ENCODE results near the gene ZNF408. TPM values are rescaled to one million over a fixed set of nuclear protein-coding genes. Genes with fewer than 3 reads are reported as not detected.

Gene ZNF408
- total RNA-seq, 2 donors from 2014 or later: 9.9 to 17.8 TPM

GRCh38 chr11:46743693-46744339, 43.0 kb downstream of the ZNF408 start:
- Histone ChIP-seq H3K27me3 (replicated peaks; ENCODE audit: insufficient read depth) (no peaks in the 10 kb centered on the region), H3K27ac (peak overlapping the region in 1 of 2 donors; percentile 2), H3K36me3 (peaks cover 0 to 11% of the 10 kb centered on the region in 2 donors), H3K4me3 (no peak overlapping the region), H3K4me1 (replicated peaks) (no peaks in the 10 kb centered on the region), H3K9me3 (no peaks in the 10 kb centered on the region)
- no peak for TF ChIP-seq POLR2A (IDR thresholded peaks at IDR 0.05)
- no peak for TF ChIP-seq CTCF (IDR thresholded peaks at IDR 0.05)
- TF ChIP-seq POLR2AphosphoS5 (IDR thresholded peaks at IDR 0.05): no peak
- intact Hi-C loops (cut with DNase I): no loop called here
- DNase-seq (ENCODE audit: low spot score): no peak
- 65% methylated on average over 10 of the region's 10 CpGs for WGBS

- peaks cover 0 to 11% of the 10 kb centered on the region in 2 donors for H3K36me3 ChIP-seq
- intact Hi-C loops (cut with DNase I): no loop called here
Measured at GRCh38 chr11:46745328-46745727, 44.5 kb downstream of the ZNF408 start.

GRCh38 chr11:46745995-46746394, 45.2 kb downstream of the ZNF408 start:
- no peak overlapping the region for H3K4me3 ChIP-seq
- TF ChIP-seq POLR2A (IDR thresholded peaks at IDR 0.05): no peak
- TF ChIP-seq CTCF (IDR thresholded peaks at IDR 0.05): no peak
- no peak for TF ChIP-seq POLR2AphosphoS5 (IDR thresholded peaks at IDR 0.05)
- no peak for DNase-seq (ENCODE audit: low spot score)
- no peaks in the 10 kb centered on the region for H3K27me3 ChIP-seq (replicated peaks; ENCODE audit: insufficient read depth)
- H3K9me3 ChIP-seq: no peaks in the 10 kb centered on the region
- 83% methylated on average over 3 of the region's 3 CpGs for WGBS
- no peaks in the 10 kb centered on the region for H3K4me1 ChIP-seq (replicated peaks)
- intact Hi-C loops (cut with DNase I): no loop called here
- peaks cover 0 to 18% of the 10 kb centered on the region in 2 donors for H3K36me3 ChIP-seq
- no peak overlapping the region for H3K27ac ChIP-seq

More at GRCh38 chr11:46745328-46745727, 44.5 kb downstream of the ZNF408 start:
- no peaks in the 10 kb centered on the region for H3K27me3 ChIP-seq (replicated peaks; ENCODE audit: insufficient read depth)
- H3K4me3 ChIP-seq: no peak overlapping the region
- DNase-seq (ENCODE audit: low spot score): no peak
- TF ChIP-seq POLR2AphosphoS5 (IDR thresholded peaks at IDR 0.05): no peak
- no peak for TF ChIP-seq CTCF (IDR thresholded peaks at IDR 0.05)
- TF ChIP-seq POLR2A (IDR thresholded peaks at IDR 0.05): no peak
- no peak overlapping the region for H3K27ac ChIP-seq
- WGBS: 81% methylated on average over 1 of the region's 1 CpG
- no peaks in the 10 kb centered on the region for H3K9me3 ChIP-seq
- H3K4me1 ChIP-seq (replicated peaks): no peaks in the 10 kb centered on the region

- H3K36me3 ChIP-seq: peaks cover 0 to 21% of the 10 kb centered on the region in 2 donors
- no peak for DNase-seq (ENCODE audit: low spot score)
- no peaks in the 10 kb centered on the region for H3K27me3 ChIP-seq (replicated peaks; ENCODE audit: insufficient read depth)
- no peaks in the 10 kb centered on the region for H3K9me3 ChIP-seq
- H3K4me1 ChIP-seq (replicated peaks): no peaks in the 10 kb centered on the region
- 94% methylated on average over 6 of the region's 6 CpGs for WGBS
- TF ChIP-seq POLR2A (IDR thresholded peaks at IDR 0.05) (no peak), POLR2AphosphoS5 (IDR thresholded peaks at IDR 0.05) (no peak), CTCF (IDR thresholded peaks at IDR 0.05) (no peak)
- H3K27ac ChIP-seq: no peak overlapping the region
- no peak overlapping the region for H3K4me3 ChIP-seq
- intact Hi-C loops (cut with DNase I): no loop called here
Measured at GRCh38 chr11:46747150-46747549, 46.3 kb downstream of the ZNF408 start.

Small RNA genes within 50 kb of the gene (microRNA-seq; reads per million reads assigned to microRNA genes)
- not detected for gene MIR5582

Small RNA genes within 50 kb of the gene (small RNA-seq; reads per million reads assigned to genes)
- 0 reads per million in 2 donors for gene MIR5582

Other genes starting within 250 kb of the ZNF408 start
- gene AMBRA1, start 107.0 kb upstream of the ZNF408 start, total RNA-seq: 10 to 100 TPM; 56.2 to 60.7 TPM
- gene HARBI1, start 83.8 kb upstream of the ZNF408 start, total RNA-seq: 1 to 10 TPM; 3.1 to 4.1 TPM
- gene ATG13, start 83.5 kb upstream of the ZNF408 start, total RNA-seq: 100 to 1,000 TPM in 1 of 2 donors, 10 to 100 TPM in 1; 54.3 to 172 TPM
- 10 to 100 TPM; 73.2 to 94.5 TPM for gene ARHGAP1, start 412 bp upstream of the ZNF408 start, total RNA-seq
- 1 to 10 TPM in 1 of 2 donors, not detected in 1; 1.8 TPM for gene F2, start 18.2 kb downstream of the ZNF408 start, total RNA-seq
- 10 to 100 TPM; 31.6 to 58.8 TPM for gene CKAP5, start 145.2 kb downstream of the ZNF408 start, total RNA-seq
- gene LRP4, start 217.5 kb downstream of the ZNF408 start, total RNA-seq: 10 to 100 TPM in 1 of 2 donors, 1 to 10 TPM in 1; 8.6 to 10.8 TPM
- gene CSTPP1, start 235.7 kb downstream of the ZNF408 start, total RNA-seq: 10 to 100 TPM; 28.5 to 47.0 TPM

All from prostate gland (tissue), 2 donors.